NCI-H774 (cell line): ENCODE results near the gene MYL6.
A peak's percentile ranks its signal among the peaks of the same experiment; 100 is the strongest.
"Not testable (repeated sequence)": the region's sequence is repeated elsewhere in the genome, so short reads cannot be mapped to it uniquely, and the experiment has no call there.

Experiments
- DNase-seq: peaks from one replicate; lab custom pipeline; 2025; lab: John Stamatoyannopoulos, UW

Gene MYL6

DNA sequence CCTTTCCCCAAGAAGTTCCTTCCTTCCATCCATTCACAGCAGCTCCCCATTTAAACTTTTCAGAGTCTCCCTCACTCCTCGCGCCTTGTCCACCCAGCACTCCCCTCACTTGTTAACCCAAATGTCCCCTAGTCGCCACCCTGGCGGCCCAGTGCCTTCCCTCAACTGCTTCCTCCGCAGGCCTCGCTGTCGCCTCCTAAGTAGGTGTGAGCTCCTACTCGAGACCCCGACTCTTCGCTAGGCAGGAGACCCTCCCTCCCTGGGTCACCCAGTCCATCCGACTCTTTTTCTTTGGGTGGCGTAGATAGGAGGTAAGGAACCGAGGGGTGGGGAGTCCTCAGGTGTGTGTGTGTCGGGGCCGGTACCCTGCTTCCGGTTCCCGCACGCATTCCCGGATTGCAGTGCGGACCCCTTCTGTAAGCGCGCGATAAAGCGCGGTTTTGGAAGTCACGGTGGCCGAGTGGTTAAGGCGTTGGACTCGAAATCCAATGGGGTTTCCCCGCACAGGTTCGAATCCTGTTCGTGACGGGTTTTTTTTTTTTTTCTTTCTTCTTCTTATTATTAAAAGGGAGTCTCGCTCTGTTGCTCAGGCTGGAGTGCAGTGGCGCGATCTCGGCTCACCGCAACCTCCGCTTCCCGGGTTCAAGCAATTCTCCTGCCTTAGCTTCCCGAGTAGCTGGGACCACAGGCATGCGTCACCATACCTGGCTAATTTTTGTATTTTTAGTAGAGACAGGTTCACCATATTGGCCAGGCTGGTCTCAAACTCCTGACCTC, 31.9 kb downstream of the MYL6 start:
- peak; percentile 92 for DNase-seq

- no peak for DNase-seq
Observed at GRCh38 chr12:56190695-56191155, 32.6 kb downstream of the MYL6 start.

DNA sequence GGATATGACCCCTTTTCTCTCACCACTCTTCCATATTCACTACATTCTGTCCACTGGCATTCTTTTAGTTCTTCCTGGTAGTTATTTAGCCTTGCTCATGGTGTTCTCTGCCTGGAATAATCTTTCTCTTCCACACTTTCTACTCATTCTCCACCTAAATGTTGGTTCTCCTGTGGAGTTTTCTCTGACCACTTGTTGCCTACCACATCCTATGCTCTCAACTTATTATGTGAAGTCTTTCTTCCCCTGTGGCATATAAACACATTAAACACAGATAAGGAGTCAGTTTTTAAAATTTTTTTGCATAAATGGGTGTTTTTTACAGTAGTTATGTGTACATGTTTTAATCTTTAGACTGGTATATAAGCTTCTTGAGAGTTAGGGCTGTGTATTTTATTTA, 34.4 kb downstream of the MYL6 start:
- DNase-seq = no peak

DNA sequence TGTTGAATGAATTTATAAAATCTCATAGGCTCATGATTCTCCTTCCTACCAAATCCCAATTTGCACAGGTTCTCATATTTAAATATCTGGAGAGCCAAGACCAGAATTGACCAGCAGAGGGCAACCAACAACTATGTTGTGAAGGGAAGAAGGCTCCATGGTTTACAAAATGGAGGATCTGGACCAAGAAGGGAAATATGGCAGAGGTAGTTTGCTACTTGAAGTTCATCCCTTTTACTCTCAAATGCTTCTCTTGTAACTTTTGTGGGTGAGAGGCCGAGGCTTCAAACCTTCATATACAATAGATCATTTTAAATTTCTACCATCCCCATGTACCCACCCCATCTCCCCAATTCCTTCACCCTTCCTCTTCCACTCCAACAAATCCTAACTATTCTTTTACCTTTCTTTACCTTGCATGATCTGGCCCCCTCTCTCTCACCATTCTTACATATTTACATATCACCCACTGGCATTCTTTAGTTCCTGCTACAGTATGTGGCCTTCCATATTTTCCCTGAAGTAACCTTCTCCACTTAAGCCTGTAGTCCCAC, 34.9 kb downstream of the MYL6 start:
- DNase-seq = peak; percentile 90

DNA sequence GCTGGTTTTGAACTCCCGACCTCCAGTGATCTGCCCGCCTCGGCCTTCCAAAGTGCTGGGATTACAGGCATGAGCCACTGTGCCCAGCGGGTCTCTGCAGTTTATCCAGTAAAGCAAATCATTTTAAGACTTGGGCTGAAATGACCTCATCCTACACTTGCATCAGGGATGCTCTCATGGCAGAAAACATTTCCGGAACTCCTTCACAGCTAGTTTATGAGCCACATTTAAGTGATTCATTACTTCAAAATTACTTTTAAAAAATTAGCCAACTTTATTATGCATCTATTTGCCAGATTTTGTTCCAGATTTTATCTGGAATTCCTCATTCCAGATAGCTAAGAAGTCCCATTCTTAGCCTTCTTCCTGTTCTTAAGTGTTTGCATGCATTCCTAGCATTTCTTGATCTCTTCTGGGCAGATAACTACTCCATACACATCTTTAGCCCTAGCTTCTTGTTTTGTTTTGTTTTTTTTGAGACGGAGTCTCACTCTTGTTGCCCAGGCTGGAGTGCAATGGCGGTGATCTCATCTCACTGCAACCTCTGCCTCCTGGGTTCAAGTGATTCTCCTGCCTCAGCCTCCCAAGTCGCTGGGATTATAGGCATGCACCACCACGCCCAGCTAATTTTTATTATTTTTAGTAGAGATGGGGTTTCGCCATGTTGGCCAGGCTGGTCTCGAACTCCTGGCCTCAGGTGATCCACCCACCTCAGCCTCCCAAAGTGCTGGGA, 38.8 kb downstream of the MYL6 start:
- not testable (repeated sequence) for DNase-seq

GRCh38 chr12:56197921-56198635, 39.9 kb downstream of the MYL6 start:
- no peak for DNase-seq

GRCh38 chr12:56198836-56199235, 40.7 kb downstream of the MYL6 start:
- no peak for DNase-seq

DNA sequence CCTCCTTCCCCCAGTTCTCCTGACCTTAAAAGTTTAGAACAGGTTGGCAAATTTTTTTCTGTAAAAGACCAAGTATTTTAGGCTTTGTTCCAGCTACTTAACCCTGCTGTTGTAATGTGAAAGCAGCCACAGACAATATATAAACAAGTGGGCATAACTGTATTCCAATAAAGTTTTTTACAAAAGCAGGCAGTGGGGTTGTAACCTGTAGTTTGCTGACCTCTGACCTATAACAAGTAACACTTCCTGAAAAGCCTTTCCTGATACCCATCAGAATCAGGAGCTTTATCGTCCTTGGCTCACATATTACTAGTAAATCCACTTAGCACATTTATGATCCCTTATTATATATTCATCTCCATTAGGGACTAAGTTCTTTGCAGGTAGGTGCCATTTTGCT, 44.2 kb downstream of the MYL6 start:
- no peak for DNase-seq

DNA sequence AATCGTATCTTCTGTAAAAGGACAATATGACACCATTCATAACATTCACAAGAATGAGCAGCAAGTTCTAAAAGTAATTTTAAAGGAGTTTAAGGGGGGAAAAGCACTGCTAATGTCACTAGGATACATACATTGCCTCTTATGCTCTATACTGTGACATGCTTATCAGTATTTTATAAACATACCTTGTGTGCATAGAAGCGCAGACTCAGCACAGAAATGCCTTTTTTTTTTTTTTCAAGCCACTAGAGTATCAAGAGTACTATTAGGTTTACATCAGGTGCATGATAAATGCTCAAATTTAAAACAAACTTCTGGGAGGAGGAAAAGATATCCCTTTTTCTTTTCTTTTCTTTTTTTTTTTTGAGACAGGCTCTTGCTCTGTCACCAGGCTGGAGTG, 44.7 kb downstream of the MYL6 start:
- no peak for DNase-seq

DNA sequence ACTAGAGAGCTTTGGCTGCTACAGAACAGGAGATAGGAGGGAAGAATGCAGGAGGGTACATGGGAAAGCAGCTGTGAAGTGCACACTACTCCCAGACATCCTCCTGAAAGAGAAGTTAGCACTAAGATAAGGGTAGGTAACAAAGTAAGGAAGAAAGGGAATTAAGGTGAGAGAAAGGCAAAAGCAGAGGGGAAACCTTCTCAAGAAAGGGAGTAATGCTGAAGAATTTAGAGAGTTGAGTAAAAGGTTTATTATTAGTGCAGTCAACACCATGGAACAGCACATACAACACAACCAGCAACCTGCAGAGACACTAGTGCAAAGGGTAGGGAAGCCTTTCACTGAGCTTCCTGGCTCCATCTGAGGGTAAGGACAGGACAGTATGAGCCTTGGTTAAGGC, 46.1 kb downstream of the MYL6 start:
- no peak for DNase-seq

GRCh38 chr12:56205445-56205844, 47.3 kb downstream of the MYL6 start:
- DNase-seq = no peak

DNA sequence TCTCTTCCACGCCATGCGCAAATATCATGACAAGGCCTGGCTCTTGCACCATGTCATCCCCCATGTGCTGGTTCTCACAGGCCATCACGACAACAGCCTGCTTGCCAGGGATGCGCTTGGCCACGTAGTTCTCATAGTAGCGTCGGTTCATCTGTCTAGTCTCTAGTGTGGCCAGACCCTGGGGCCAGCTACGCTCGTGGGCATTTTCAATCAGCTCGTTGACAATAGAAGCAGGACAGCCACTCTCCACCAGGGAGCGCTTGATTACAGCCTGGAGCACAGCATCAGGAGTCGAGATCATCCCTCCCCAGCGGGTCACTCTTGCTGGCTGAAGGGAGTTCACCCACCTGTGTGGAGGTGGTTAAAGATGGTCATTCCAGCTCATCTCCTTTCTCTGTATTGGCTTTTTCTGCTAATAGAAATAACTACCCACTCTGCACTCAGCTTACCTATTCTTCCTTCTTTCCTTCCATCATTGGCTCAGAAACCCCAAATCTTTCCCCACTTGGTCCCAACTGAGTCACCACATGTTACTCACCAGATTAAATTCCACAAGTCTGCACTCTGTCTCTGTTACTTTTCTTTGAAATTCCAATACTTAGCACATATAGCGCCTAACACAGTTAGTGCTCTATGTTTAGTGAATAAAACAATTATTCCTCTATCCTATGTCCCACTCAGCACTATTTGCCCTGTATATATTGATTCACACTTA, 48.5 kb downstream of the MYL6 start:
- no peak for DNase-seq

GRCh38 chr12:56208006-56208405, 49.8 kb downstream of the MYL6 start:
- DNase-seq = no peak
